Thyroid gland (tissue), 4 donors: ENCODE measurements around the gene CLOCK.

Experiments used
- POLR2A ChIP-seq, 2 donors: fragments of 450-650 bp; IDR thresholded peaks; one replicate each; pipeline ENCODE4 v1.6.1; 2017; ENCODE audit warnings: antibody characterized with exemption in 2 of 2, mild to moderate bottlenecking in 2 of 2, moderate library complexity in 1 of 2
- TF ChIP-seq, protein P1 (sequence below), 6 experiments: fragments of 200-600 bp in 3 of 6; fragments of 450-650 bp in 3 of 6; sonication (generic) in 3 of 6; IDR thresholded peaks; one replicate each; pipeline ENCODE4 v1.5.1; 2016 to 2019; ENCODE audit warnings: antibody characterized with exemption in 6 of 6, mild to moderate bottlenecking in 2 of 6, inconsistent platforms in 1 of 6, moderate library complexity in 1 of 6

DNA sequence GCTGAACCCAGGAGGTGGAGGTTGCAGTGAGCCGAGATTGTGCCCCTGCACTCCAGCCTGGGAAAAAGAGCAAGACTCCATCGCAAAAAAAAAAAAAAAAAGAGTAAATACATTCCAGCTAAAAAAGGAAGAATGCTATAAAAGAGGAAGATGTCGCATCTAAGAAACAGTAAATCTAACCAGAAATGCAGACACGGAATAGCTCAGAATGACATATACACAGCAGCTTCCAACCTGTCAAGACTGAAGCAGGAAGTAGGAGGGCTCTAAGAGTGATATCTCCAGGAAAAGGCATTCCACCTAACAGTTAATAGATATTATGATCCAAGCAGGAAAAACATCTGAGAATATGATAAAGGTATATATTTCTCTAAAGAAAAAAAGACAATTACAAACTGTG, 16.0 kb downstream of the CLOCK start:
- no peak for TF ChIP-seq POLR2A (IDR thresholded peaks at IDR 0.05)
- TF ChIP-seq, protein P1, sequence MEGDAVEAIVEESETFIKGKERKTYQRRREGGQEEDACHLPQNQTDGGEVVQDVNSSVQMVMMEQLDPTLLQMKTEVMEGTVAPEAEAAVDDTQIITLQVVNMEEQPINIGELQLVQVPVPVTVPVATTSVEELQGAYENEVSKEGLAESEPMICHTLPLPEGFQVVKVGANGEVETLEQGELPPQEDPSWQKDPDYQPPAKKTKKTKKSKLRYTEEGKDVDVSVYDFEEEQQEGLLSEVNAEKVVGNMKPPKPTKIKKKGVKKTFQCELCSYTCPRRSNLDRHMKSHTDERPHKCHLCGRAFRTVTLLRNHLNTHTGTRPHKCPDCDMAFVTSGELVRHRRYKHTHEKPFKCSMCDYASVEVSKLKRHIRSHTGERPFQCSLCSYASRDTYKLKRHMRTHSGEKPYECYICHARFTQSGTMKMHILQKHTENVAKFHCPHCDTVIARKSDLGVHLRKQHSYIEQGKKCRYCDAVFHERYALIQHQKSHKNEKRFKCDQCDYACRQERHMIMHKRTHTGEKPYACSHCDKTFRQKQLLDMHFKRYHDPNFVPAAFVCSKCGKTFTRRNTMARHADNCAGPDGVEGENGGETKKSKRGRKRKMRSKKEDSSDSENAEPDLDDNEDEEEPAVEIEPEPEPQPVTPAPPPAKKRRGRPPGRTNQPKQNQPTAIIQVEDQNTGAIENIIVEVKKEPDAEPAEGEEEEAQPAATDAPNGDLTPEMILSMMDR (IDR thresholded peaks at IDR 0.05): no peak
